Rectal smooth muscle tissue (tissue), 1 donor: Measurements from ENCODE around the gene ZNF655.
"Not testable (repeated sequence)": the region's sequence is repeated elsewhere in the genome, so short reads cannot be mapped to it uniquely, and the experiment has no call there.

Experiments used
- H3K27ac ChIP-seq: one replicate; pipeline ENCODE4 v1.7.0; 2013; ENCODE audit warnings: low read depth, low read length, inconsistent platforms
- H3K27me3 ChIP-seq: one replicate; pipeline ENCODE4 v1.7.0; 2013; ENCODE audit warnings: low read length; ENCODE audit not compliant: control insufficient read depth, insufficient read depth
- H3K36me3 ChIP-seq: one replicate; pipeline ENCODE4 v1.7.0; 2013; ENCODE audit warnings: low read length; ENCODE audit not compliant: control insufficient read depth, insufficient read depth
- H3K4me1 ChIP-seq: one replicate; pipeline ENCODE4 v1.7.0; 2013; ENCODE audit warnings: low read length; ENCODE audit not compliant: control insufficient read depth, insufficient read depth
- H3K4me3 ChIP-seq: one replicate; pipeline ENCODE4 v1.7.0; 2013; ENCODE audit warnings: low read length
- H3K9ac ChIP-seq: one replicate; pipeline ENCODE4 v1.7.0; 2013; ENCODE audit warnings: low read length

ZNF655 gene

GRCh38 chr7:99563650-99564049, 5.2 kb downstream of the ZNF655 start:
- Histone ChIP-seq H3K36me3 (peaks cover 36% of the 10 kb centered on the region), H3K4me3 (no peak overlapping the region), H3K27ac (no peak overlapping the region), H3K27me3 (no peaks in the 10 kb centered on the region), H3K4me1 (peaks cover 9% of the 10 kb centered on the region), H3K9ac (no peak overlapping the region)

GRCh38 chr7:99568770-99569169, 10.3 kb downstream of the ZNF655 start:
- H3K4me1 ChIP-seq, H3K27me3 ChIP-seq, H3K4me3 ChIP-seq, H3K9ac ChIP-seq, H3K27ac ChIP-seq: not testable (repeated sequence)
- H3K36me3 ChIP-seq: peaks cover 28% of the 10 kb centered on the region

DNA sequence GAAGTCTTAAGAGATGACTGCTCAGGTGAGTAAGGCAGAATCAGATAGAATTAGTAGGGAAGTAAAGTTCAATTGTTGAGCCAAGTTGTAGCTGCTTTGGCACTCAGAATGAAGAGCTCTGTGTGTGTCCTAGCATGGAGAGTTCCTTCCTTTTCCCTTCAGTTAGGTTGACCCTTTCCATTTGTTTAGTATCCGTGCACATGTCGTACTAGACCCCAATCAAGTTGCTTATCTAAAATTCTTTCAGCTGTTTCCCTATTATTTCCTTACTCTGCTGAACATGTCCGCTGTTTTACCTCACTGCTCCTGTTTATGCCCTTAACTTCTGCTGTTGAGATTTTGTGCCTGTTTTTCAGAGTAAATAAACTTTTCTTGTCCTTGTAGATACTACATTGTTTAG, 13.3 kb downstream of the ZNF655 start:
- Histone ChIP-seq H3K27me3 (no peaks in the 10 kb centered on the region), H3K4me1 (no peaks in the 10 kb centered on the region), H3K36me3 (peaks cover 20% of the 10 kb centered on the region), H3K9ac (no peak overlapping the region), H3K4me3 (no peak overlapping the region), H3K27ac (no peak overlapping the region)

DNA sequence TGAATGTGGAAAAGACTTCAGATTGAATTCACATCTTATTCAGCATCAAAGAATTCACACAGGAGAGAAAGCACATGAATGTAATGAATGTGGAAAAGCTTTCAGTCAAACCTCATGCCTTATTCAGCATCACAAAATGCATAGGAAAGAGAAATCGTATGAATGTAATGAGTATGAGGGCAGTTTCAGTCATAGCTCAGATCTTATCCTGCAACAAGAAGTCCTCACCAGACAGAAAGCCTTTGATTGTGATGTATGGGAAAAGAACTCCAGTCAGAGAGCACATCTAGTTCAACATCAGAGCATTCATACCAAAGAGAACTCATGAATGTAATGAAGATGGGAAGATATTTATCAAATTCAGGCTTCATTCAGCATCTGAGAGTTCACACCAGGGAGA, 14.8 kb downstream of the ZNF655 start:
- no peaks in the 10 kb centered on the region for H3K4me1 ChIP-seq
- no peak overlapping the region for H3K27ac ChIP-seq
- no peak overlapping the region for H3K4me3 ChIP-seq
- H3K27me3 ChIP-seq: no peaks in the 10 kb centered on the region
- no peak overlapping the region for H3K9ac ChIP-seq
- H3K36me3 ChIP-seq: peaks cover 20% of the 10 kb centered on the region

DNA sequence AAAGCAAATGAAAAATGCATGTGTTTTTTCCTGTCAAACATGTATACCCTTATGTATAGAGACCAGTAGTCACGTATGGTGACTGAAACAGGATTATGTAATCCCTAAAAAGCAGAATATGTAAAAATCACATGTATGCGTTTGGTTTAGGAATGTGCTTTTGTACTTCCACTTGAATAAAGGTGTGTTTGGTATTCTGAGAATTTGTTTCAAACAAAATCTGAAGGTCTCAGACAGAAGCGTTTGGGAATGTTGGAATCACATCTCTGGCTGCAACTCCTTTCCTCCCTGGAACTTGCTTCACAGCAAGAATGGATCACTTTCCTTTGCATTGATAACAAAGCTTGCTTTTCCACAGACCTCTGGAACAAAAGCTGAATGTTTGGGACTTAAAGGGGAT, 17.8 kb downstream of the ZNF655 start:
- Histone ChIP-seq H3K27me3 (no peaks in the 10 kb centered on the region), H3K4me1 (no peaks in the 10 kb centered on the region), H3K27ac (no peak overlapping the region), H3K9ac (no peak overlapping the region), H3K4me3 (no peak overlapping the region), H3K36me3 (peaks cover 17% of the 10 kb centered on the region)

- no peak overlapping the region for H3K27ac ChIP-seq
- H3K4me1 ChIP-seq: no peaks in the 10 kb centered on the region
- H3K27me3 ChIP-seq: no peaks in the 10 kb centered on the region
- no peaks in the 10 kb centered on the region for H3K36me3 ChIP-seq
- H3K9ac ChIP-seq: peak overlapping the region; percentile 51
- H3K4me3 ChIP-seq: peak overlapping the region; percentile 69
Observed at GRCh38 chr7:99579281-99579955, 21.0 kb downstream of the ZNF655 start.

GRCh38 chr7:99579956-99580777, 21.7 kb downstream of the ZNF655 start:
- H3K4me3 ChIP-seq: peak overlapping the region; percentile 69
- no peaks in the 10 kb centered on the region for H3K36me3 ChIP-seq
- H3K9ac ChIP-seq: peak overlapping the region; percentile 51
- H3K27me3 ChIP-seq: no peaks in the 10 kb centered on the region
- no peaks in the 10 kb centered on the region for H3K4me1 ChIP-seq
- no peak overlapping the region for H3K27ac ChIP-seq

GRCh38 chr7:99580778-99581332, 22.4 kb downstream of the ZNF655 start:
- not testable (repeated sequence) for H3K27me3 ChIP-seq, H3K9ac ChIP-seq, H3K36me3 ChIP-seq, H3K27ac ChIP-seq, H3K4me1 ChIP-seq
- peak overlapping the region; percentile 69 for H3K4me3 ChIP-seq

GRCh38 chr7:99588868-99589267, 30.4 kb downstream of the ZNF655 start:
- Histone ChIP-seq H3K36me3 (no peaks in the 10 kb centered on the region), H3K9ac (no peak overlapping the region), H3K27ac (no peak overlapping the region), H3K4me3 (no peak overlapping the region), H3K4me1 (no peaks in the 10 kb centered on the region), H3K27me3 (no peaks in the 10 kb centered on the region)

DNA sequence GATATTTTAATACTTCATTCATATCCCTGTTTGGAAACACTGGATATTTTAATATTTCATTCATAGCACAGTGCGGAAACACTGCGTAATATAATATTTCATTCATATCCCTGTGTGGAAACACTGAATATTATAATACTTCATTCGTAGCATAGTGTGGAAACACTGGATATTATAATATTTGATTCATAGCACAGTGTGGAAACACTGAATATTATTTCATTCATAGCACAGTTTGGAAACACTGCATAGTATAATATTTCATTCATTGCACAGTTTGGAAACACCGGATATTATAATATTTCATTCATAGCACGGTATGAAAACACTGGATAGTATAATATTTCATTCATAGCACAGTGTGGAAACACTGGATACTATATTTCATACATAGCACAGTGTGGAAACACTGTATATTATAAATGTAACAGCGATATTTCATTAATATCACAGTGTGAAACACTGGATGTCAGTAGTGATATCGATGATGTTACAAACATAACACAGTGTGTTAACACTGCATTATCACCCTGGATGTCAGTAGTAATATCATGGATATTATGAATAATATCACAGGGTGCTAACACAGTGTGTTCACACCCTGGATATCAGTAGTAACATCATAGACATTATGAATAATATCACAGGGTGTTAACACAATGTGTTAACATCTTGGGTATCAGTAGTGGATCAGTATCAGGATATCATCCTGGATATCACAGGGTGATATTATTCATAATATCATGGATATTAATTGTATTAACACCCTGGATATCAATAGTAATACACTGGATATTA, 36.7 kb downstream of the ZNF655 start:
- no peak overlapping the region for H3K27ac ChIP-seq
- no peaks in the 10 kb centered on the region for H3K27me3 ChIP-seq
- no peak overlapping the region for H3K9ac ChIP-seq
- H3K36me3 ChIP-seq: no peaks in the 10 kb centered on the region
- no peak overlapping the region for H3K4me3 ChIP-seq
- no peaks in the 10 kb centered on the region for H3K4me1 ChIP-seq

DNA sequence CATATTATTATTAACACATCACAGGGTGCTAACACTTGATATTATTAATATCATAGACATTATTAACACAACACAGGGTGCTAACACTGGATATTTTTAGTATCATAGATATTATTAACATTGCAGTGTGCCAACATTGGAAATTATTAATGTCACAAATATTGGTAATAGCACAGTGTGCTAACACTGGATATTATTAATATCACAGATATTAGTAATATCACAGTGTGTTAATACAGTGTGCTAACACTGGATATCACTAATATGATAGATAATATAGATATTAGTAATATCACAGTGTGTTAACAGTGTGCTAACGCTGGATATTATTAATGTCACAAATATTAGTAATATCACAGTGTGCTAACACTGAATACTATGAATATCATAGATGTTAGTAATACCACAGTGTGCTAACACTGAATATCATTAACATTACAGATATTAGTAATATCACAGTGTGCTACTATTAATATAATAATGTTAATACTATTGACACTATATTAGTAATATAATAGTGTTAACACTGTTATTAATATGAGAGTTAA, 38.0 kb downstream of the ZNF655 start:
- Histone ChIP-seq H3K9ac (no peak overlapping the region), H3K27ac (no peak overlapping the region), H3K4me1 (no peaks in the 10 kb centered on the region), H3K4me3 (no peak overlapping the region), H3K27me3 (no peaks in the 10 kb centered on the region), H3K36me3 (no peaks in the 10 kb centered on the region)
